Measurements from ENCODE around the gene MLXIPL. TPM values are rescaled to one million over a fixed set of nuclear protein-coding genes. Genes with fewer than 3 reads are reported as not detected.

Gene MLXIPL
- total and polyA plus RNA-seq, 2 of the 8 experiments (the other 6 are each of a cell fraction or from before 2014, with no cell fraction given): 9.4 to 10.6 TPM

DNA sequence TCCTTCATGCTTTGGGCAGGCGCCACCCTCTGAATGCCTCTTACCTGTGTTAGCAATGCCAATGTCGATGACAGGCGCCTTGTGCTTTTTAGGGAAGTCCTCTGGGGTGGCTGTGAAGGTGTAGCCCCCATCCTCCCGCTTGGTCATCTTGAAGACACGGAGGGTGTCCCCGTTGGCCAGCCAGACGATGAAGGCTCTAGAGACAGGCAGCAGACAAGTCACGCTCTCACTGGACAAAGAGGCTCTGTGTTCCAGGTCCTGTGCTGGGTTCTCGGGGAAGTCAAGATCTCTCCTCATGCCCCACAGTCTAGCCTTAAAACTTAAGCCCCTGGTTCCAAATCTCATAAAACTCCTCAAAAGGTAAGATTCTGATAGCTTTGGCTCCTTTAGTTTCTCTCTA is 51.0 kb downstream of the MLXIPL start:
- Histone ChIP-seq H3K4ac (replicated peaks; ENCODE audit: insufficient read length, low read depth, low read length) (no peak overlapping the region), H3K4me3 (ENCODE audit: extremely low read depth in 1 of 4, insufficient read depth in 2 of 4, low read depth in 3 of 4, low read length in 4 of 4) (no peak overlapping the region), H2BK120ac (replicated peaks; ENCODE audit: low read depth, low read length) (no peak overlapping the region), H3K23me2 (ENCODE audit: low read depth, low read length) (peaks cover 5% of the 10 kb centered on the region; the same call in 1 of the 2 replicates), H4K8ac (ENCODE audit: extremely low read depth, insufficient read depth, low read length) (no peak overlapping the region), H2AFZ (ENCODE audit: low read length) (no peak overlapping the region), H2AK5ac (ENCODE audit: low read depth, low read length) (no peak overlapping the region), H3K23ac (ENCODE audit: insufficient read length) (no peak overlapping the region), H3K27ac (ENCODE audit: low read depth, low read length) (no peak overlapping the region), H3K56ac (replicated peaks; ENCODE audit: insufficient read length, low read depth, low read length) (no peak overlapping the region), H3K9ac (replicated peaks in 1 of 4; ENCODE audit: extremely low read depth in 1 of 4, low read depth in 3 of 4, low read length in 3 of 4) (no peak overlapping the region), H4K20me1 (replicated peaks in 1 of 2; ENCODE audit: control insufficient read depth in 1 of 2, insufficient read depth in 2 of 2, low read length in 2 of 2) (peaks cover 0 to 10% of the 10 kb centered on the region in 2 experiments), H2BK5ac (ENCODE audit: low read depth, low read length) (no peak overlapping the region), H3K18ac (ENCODE audit: extremely low read depth, low read length) (no peak overlapping the region), H4K5ac (ENCODE audit: insufficient read length, low read depth, low read length) (no peak overlapping the region), H3K9me3 (ENCODE audit: insufficient read depth in 2 of 2, low read depth in 1 of 2, low read length in 1 of 2) (no peaks in the 10 kb centered on the region), H3K36me3 (ENCODE audit: control insufficient read depth in 2 of 4, insufficient read depth in 4 of 4, low read length in 3 of 4) (peaks cover 26 to 48% (median 38%) of the 10 kb centered on the region in 4 experiments), H3K79me2 (ENCODE audit: control insufficient read depth in 1 of 2, insufficient read depth in 2 of 2, low read length in 2 of 2) (peaks cover 0 to 6% of the 10 kb centered on the region in 2 experiments; a peak in 1 of 4 replicates), H3K79me1 (ENCODE audit: low read depth, low read length) (peaks cover 3% of the 10 kb centered on the region; the same call in 1 of the 2 replicates), H2BK20ac (ENCODE audit: low read length) (no peak overlapping the region), H3K4me1 (replicated peaks in 1 of 4; ENCODE audit: control insufficient read depth in 3 of 4, insufficient read depth in 4 of 4, low read length in 3 of 4) (no peaks in the 10 kb centered on the region), H2BK15ac (ENCODE audit: low read length) (no peak overlapping the region), H3K27me3 (replicated peaks in 1 of 4; ENCODE audit: control insufficient read depth in 3 of 4, extremely low read depth in 1 of 4, insufficient read depth in 3 of 4, low read length in 3 of 4) (peaks cover 0 to 6% (median under 1%) of the 10 kb centered on the region in 4 experiments; a peak in 3 of 7 replicates), H2BK12ac (ENCODE audit: low read depth, low read length) (no peak overlapping the region), H3K14ac (ENCODE audit: insufficient read length) (no peak overlapping the region), H3K4me2 (ENCODE audit: insufficient read depth in 1 of 2, low read depth in 2 of 2, low read length in 2 of 2) (no peak overlapping the region), H4K91ac (replicated peaks; ENCODE audit: insufficient read length, low read length) (no peak overlapping the region)
- TF ChIP-seq KDM4A (IDR thresholded peaks at IDR 0.05; ENCODE audit: low read depth, low read length, severe bottlenecking) (no peak), CBX8 (IDR thresholded peaks at IDR 0.05; ENCODE audit: borderline replicate concordance, low read depth, low read length) (no peak), ASH2L (IDR thresholded peaks at IDR 0.05; ENCODE audit: low read length) (no peak), CHD1 (IDR thresholded peaks at IDR 0.05; ENCODE audit: low read depth, low read length) (no peak), SUZ12 (IDR thresholded peaks at IDR 0.05; ENCODE audit: low read length) (no peak), RNF2 (IDR thresholded peaks at IDR 0.05; ENCODE audit: borderline replicate concordance, low read depth, low read length, missing control alignments, poor library complexity, severe bottlenecking) (no peak), BACH1 (IDR thresholded peaks at IDR 0.05; ENCODE audit: low read length) (no peak), TEAD4 (IDR thresholded peaks at IDR 0.05; ENCODE audit: low read depth, low read length) (no peak), JUND (IDR thresholded peaks at IDR 0.05; ENCODE audit: low read length) (no peak), GABPA (IDR thresholded peaks at IDR 0.05; ENCODE audit: borderline replicate concordance, insufficient read depth, low read length) (no peak), CTBP2 (IDR thresholded peaks at IDR 0.05; ENCODE audit: borderline replicate concordance, insufficient read depth, insufficient read length, low read length) (no peak), EGR1 (IDR thresholded peaks at IDR 0.05; ENCODE audit: borderline replicate concordance, low read depth, low read length) (no peak), MAFK (IDR thresholded peaks at IDR 0.05; ENCODE audit: low read depth, low read length) (no peak), CEBPB (IDR thresholded peaks at IDR 0.05; ENCODE audit: low read depth, low read length) (no peak), NRF1 (IDR thresholded peaks at IDR 0.05; ENCODE audit: low read depth, low read length) (no peak)
- whole genome bisulfite sequencing, 2 experiments (ENCODE audit: extremely low coverage in 1 of 2, insufficient coverage in 1 of 2, insufficient read length in 1 of 2, insufficient replicate concordance in 2 of 2, low coverage in 1 of 2, low lambda C conversion rate in 2 of 2, missing lambda C conversion rate in 1 of 2): 88% methylated on average over 9 of the region's 9 CpGs; no CpG with 5 or more reads in 1 of the 2 experiments
- ChIA-PET CTCF (ENCODE audit: partially characterized antibody) (interaction anchor here (0.5 to 1.6 kb wide), 2 partner anchors 34 to 742 kb away, joined by 4 read pairs; no protein-coding TSS in a partner anchor), POLR2A (ENCODE audit: partially characterized antibody) (no interaction called here)
- FAIRE-seq (no peak), DNase-seq (ENCODE audit: low read depth in 1 of 2, low spot score in 2 of 2) (no peak)
